Left renal pelvis (tissue), 4 donors: ENCODE measurements around the gene PABPN1. TPM values are rescaled to one million over a fixed set of nuclear protein-coding genes. Genes with fewer than 3 reads are reported as not detected.
"Not testable (repeated sequence)": the region's sequence is repeated elsewhere in the genome, so short reads cannot be mapped to it uniquely, and the experiment has no call there.

Source experiments
- DNase-seq, 4 donors: peaks; one replicate each; pipeline ENCODE4 v3.0.0-alpha.2; 2013; ENCODE audit warnings: low read depth in 4 of 4, low spot score in 3 of 4
- polyA plus RNA-seq, 4 donors: library from polyadenylated mRNA; unstranded; fragments of 120-200 nt; gene quantifications; one replicate each; pipeline ENCODE4 v1.2.1, GENCODE V29; 2013; ENCODE audit not compliant: insufficient read length in 4 of 4

The PABPN1 gene
- polyA plus RNA-seq, 4 donors, result 157 to 374 (median 252) TPM

- DNase-seq, result no peak
Observed at GRCh38 chr14:23324993-23325392, 3.7 kb downstream of the PABPN1 start.

GRCh38 chr14:23325746-23326145 is 4.5 kb downstream of the PABPN1 start:
- not testable (repeated sequence) for DNase-seq

- no peak for DNase-seq
Observed at GRCh38 chr14:23326491-23327332, 5.5 kb downstream of the PABPN1 start.

- peak in 2 of 4 donors; percentile 52 to 53 for DNase-seq
Observed at GRCh38 chr14:23327947-23328744, 6.9 kb downstream of the PABPN1 start.

GRCh38 chr14:23335623-23336022 is 14.4 kb downstream of the PABPN1 start:
- DNase-seq, result no peak

- no peak for DNase-seq
Observed at GRCh38 chr14:23339506-23340268, 18.4 kb downstream of the PABPN1 start.

GRCh38 chr14:23344481-23344880 is 23.2 kb downstream of the PABPN1 start:
- DNase-seq, result no peak

GRCh38 chr14:23345987-23346692 is 24.9 kb downstream of the PABPN1 start:
- DNase-seq, result no peak

GRCh38 chr14:23346693-23347405 is 25.6 kb downstream of the PABPN1 start:
- no peak for DNase-seq

GRCh38 chr14:23347406-23348296 is 26.4 kb downstream of the PABPN1 start:
- no peak for DNase-seq

- DNase-seq, result no peak
Observed at GRCh38 chr14:23348297-23348655, 27.0 kb downstream of the PABPN1 start.

GRCh38 chr14:23349156-23349845 is 28.0 kb downstream of the PABPN1 start:
- DNase-seq, result no peak

GRCh38 chr14:23351681-23352505 is 30.6 kb downstream of the PABPN1 start:
- peak in 2 of 4 donors; percentile 8 to 18 for DNase-seq

GRCh38 chr14:23352506-23353432 is 31.5 kb downstream of the PABPN1 start, which contains the start of gene SLC22A17:
Gene SLC22A17 (minus strand): TSS chr14:23352887.
- peak; percentile 74 to 82 (median 80) for DNase-seq

- no peak for DNase-seq
Observed at GRCh38 chr14:23353433-23353780, 32.1 kb downstream of the PABPN1 start.

- no peak for DNase-seq
Observed at GRCh38 chr14:23354990-23355389, 33.7 kb downstream of the PABPN1 start.
